ENCODE data around the gene IL17C. TPM values are rescaled to one million over a fixed set of nuclear protein-coding genes. Genes with fewer than 3 reads are reported as not detected.

IL17C gene
- polyA plus RNA-seq, 1 of the 3 experiments (the other 2 are of a cell fraction) = 0.07 TPM

DNA sequence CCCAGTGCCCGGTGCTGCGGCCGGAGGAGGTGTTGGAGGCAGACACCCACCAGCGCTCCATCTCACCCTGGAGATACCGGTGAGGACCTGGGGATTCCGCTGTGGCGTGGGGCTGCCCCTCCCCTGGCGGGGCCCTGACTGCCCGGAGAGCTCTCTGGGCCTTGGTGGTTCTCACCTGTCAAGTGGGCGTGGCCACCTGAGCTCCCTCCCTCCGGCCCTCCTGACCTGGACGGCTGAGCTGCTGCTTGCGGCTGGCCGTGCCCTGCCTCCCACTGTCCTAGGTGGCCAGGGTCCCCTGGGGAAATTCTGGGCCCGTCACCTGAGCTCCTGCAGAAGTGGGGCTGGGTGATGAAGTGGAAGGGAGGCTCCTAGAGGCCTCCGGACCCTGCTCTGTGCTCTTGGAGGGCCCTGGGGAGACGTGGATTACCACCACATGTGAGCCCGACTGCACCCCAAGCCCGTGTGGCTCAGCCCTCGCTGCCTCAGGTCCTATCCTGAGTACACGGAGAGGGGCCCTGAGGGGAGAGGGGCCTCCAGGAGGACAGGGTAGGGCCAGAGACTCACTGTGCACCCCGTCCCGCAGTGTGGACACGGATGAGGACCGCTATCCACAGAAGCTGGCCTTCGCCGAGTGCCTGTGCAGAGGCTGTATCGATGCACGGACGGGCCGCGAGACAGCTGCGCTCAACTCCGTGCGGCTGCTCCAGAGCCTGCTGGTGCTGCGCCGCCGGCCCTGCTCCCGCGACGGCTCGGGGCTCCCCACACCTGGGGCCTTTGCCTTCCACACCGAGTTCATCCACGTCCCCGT is 1.1 kb downstream of the IL17C start:
- DNase-seq = peak; percentile 75
- TF ChIP-seq USF2 (IDR thresholded peaks at IDR 0.05; ENCODE audit: borderline replicate concordance, low read depth, low read length) (no peak), CTCF (IDR thresholded peaks at IDR 0.05) (no peak), RCOR1 (IDR thresholded peaks at IDR 0.05; ENCODE audit: low read length) (no peak)
- TF ChIP-seq, protein P1, sequence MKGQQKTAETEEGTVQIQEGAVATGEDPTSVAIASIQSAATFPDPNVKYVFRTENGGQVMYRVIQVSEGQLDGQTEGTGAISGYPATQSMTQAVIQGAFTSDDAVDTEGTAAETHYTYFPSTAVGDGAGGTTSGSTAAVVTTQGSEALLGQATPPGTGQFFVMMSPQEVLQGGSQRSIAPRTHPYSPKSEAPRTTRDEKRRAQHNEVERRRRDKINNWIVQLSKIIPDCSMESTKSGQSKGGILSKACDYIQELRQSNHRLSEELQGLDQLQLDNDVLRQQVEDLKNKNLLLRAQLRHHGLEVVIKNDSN (IDR thresholded peaks at IDR 0.05; ENCODE audit: borderline replicate concordance, low read depth) = no peak
- Histone ChIP-seq H3K9ac (no peak overlapping the region), H3K9me2 (no peaks in the 10 kb centered on the region), H3K79me2 (ENCODE audit: insufficient read depth) (no peaks in the 10 kb centered on the region), H3K27me3 (ENCODE audit: insufficient read depth) (peaks cover 20% of the 10 kb centered on the region; the same call in 1 of the 2 replicates), H3K4me1 (ENCODE audit: control insufficient read depth in 1 of 2, insufficient read depth in 2 of 2, low read depth in 1 of 2, low read length in 1 of 2) (peaks cover 0 to 6% of the 10 kb centered on the region in 2 experiments; a peak in 1 of 4 replicates), H3K27ac (ENCODE audit: low read depth in 2 of 2, low read length in 1 of 2) (no peak overlapping the region), H3F3A (replicated peaks; ENCODE audit: insufficient read depth) (no peaks in the 10 kb centered on the region), H3K36me3 (replicated peaks in 1 of 2; ENCODE audit: control insufficient read depth in 1 of 2, insufficient read depth in 2 of 2, low read length in 1 of 2) (no peaks in the 10 kb centered on the region), H4K20me1 (ENCODE audit: insufficient read depth) (no peaks in the 10 kb centered on the region), H3K4me2 (peak overlapping the region; percentile 37; the same call in 1 of the 2 replicates), H2AFZ (ENCODE audit: low read depth) (no peak overlapping the region), H3K4me3 (ENCODE audit: low read depth in 2 of 2, low read length in 1 of 2) (no peak overlapping the region), H3K9me3 (no peaks in the 10 kb centered on the region)
- POLR2A ChIA-PET = interaction anchor here (1.0 kb wide), 1 partner anchor 11 kb away, joined by 3 read pairs; no protein-coding TSS in a partner anchor
- WGBS (ENCODE audit: low lambda C conversion rate) = 16% methylated on average over 15 of the region's 45 CpGs
- CTCF ChIA-PET = interaction anchor here (0.8 to 1.3 kb wide), 2 partner anchors 10 to 77 kb away, joined by 3 read pairs; no protein-coding TSS in a partner anchor

- ChIA-PET POLR2A (interaction anchor here (1.0 kb wide), 1 partner anchor 10 kb away, joined by 3 read pairs; no protein-coding TSS in a partner anchor), CTCF (interaction anchor here (1.3 kb wide), 1 partner anchor 78 kb away, joined by 3 read pairs; no protein-coding TSS in a partner anchor)
- no peak for TF ChIP-seq GABPA (IDR thresholded peaks at IDR 0.05; ENCODE audit: low read depth)
- Histone ChIP-seq H3K4me3 (ENCODE audit: low read depth in 2 of 2, low read length in 1 of 2) (no peak overlapping the region), H3K79me2 (ENCODE audit: insufficient read depth) (no peaks in the 10 kb centered on the region), H3K36me3 (replicated peaks in 1 of 2; ENCODE audit: control insufficient read depth in 1 of 2, insufficient read depth in 2 of 2, low read length in 1 of 2) (no peaks in the 10 kb centered on the region), H3K27ac (ENCODE audit: low read depth in 2 of 2, low read length in 1 of 2) (no peak overlapping the region), H4K20me1 (ENCODE audit: insufficient read depth) (no peaks in the 10 kb centered on the region), H3F3A (replicated peaks; ENCODE audit: insufficient read depth) (no peaks in the 10 kb centered on the region), H3K4me2 (peak overlapping the region; percentile 37; the same call in 1 of the 2 replicates), H3K9me2 (no peaks in the 10 kb centered on the region), H3K27me3 (ENCODE audit: insufficient read depth) (peaks cover 20% of the 10 kb centered on the region; the same call in 1 of the 2 replicates), H3K9me3 (no peaks in the 10 kb centered on the region), H3K4me1 (ENCODE audit: control insufficient read depth in 1 of 2, insufficient read depth in 2 of 2, low read depth in 1 of 2, low read length in 1 of 2) (peaks cover 0 to 6% of the 10 kb centered on the region in 2 experiments; a peak in 1 of 4 replicates), H2AFZ (ENCODE audit: low read depth) (no peak overlapping the region), H3K9ac (no peak overlapping the region)
- 23% methylated on average over 13 of the region's 13 CpGs for WGBS (ENCODE audit: low lambda C conversion rate)
- DNase-seq = no peak
Measured at GRCh38 chr16:88640039-88640495, 1.7 kb downstream of the IL17C start.

All from SK-N-SH (cell line).